ENCODE measurements around the gene EVI5L. TPM values are rescaled to one million over a fixed set of nuclear protein-coding genes. Genes with fewer than 3 reads are reported as not detected.

The EVI5L gene
- total RNA-seq, 4 donors from 2014 or later, result 7.7 to 22.3 (median 14.9) TPM

DNA sequence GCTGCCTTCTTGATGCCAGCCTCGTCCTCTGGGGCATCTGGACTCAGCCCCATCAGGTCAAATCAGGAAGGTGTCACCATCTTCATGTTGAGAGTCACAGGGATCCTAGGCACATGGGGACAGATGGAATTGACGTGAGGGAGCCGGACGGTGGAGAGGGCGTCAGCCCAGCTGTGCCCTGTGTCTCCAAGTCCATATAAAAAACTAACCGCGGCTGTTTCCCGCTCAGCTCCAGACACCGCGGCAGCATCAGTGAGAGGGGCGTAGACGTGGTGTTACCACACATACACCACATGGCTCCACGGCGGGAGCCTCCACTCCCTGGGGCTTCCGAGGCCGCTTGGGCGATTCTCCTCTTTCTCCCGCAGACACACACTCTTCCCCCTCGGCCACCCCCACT is 49.8 kb downstream of the EVI5L start:
- Histone ChIP-seq H3K27ac (no peak overlapping the region), H3K4me3 (no peak overlapping the region), H3K9me3 (no peaks in the 10 kb centered on the region), H3K27me3 (peaks cover 0 to 2% of the 10 kb centered on the region in 2 donors), H3K4me1 (no peaks in the 10 kb centered on the region), H3K36me3 (no peaks in the 10 kb centered on the region)
- no peak for TF ChIP-seq POLR2A (IDR thresholded peaks at IDR 0.05)
- TF ChIP-seq, protein P1, sequence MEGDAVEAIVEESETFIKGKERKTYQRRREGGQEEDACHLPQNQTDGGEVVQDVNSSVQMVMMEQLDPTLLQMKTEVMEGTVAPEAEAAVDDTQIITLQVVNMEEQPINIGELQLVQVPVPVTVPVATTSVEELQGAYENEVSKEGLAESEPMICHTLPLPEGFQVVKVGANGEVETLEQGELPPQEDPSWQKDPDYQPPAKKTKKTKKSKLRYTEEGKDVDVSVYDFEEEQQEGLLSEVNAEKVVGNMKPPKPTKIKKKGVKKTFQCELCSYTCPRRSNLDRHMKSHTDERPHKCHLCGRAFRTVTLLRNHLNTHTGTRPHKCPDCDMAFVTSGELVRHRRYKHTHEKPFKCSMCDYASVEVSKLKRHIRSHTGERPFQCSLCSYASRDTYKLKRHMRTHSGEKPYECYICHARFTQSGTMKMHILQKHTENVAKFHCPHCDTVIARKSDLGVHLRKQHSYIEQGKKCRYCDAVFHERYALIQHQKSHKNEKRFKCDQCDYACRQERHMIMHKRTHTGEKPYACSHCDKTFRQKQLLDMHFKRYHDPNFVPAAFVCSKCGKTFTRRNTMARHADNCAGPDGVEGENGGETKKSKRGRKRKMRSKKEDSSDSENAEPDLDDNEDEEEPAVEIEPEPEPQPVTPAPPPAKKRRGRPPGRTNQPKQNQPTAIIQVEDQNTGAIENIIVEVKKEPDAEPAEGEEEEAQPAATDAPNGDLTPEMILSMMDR (IDR thresholded peaks at IDR 0.05), result no peak
- DNase-seq, result no peak

- Histone ChIP-seq H3K4me3 (no peak overlapping the region), H3K4me1 (no peaks in the 10 kb centered on the region), H3K36me3 (no peaks in the 10 kb centered on the region), H3K9me3 (no peaks in the 10 kb centered on the region), H3K27me3 (no peaks in the 10 kb centered on the region), H3K27ac (no peak overlapping the region)
- no peak for DNase-seq
- no peak for TF ChIP-seq POLR2A (IDR thresholded peaks at IDR 0.05)
- TF ChIP-seq, protein P1 (IDR thresholded peaks at IDR 0.05), result no peak
Observed at GRCh38 chr19:7881910-7882309, 51.9 kb downstream of the EVI5L start.

DNA sequence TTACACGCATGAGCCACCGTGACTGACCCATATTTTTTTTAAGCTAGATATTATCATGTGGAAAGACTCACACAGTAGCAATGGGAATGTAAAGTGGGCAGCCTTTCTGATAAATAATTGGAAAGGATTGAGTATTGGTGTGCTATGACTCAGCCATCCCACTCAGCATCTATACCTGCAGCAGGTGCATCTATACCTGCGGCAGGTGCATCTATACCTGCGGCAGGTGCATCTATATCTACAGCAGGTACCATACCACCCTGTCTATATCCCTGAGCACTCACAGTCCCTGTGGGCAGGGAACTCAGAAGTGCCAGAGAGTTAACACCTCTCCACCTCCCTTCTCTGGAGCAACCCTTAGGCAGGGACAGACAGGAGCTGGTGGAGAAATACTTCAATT is 53.1 kb downstream of the EVI5L start:
- no peak for DNase-seq
- H3K4me3 ChIP-seq, result no peak overlapping the region
- H3K27me3 ChIP-seq, result peaks cover 0 to 3% of the 10 kb centered on the region in 2 donors
- no peak for TF ChIP-seq POLR2A (IDR thresholded peaks at IDR 0.05)
- TF ChIP-seq, protein P1 (IDR thresholded peaks at IDR 0.05), result no peak
- H3K4me1 ChIP-seq, result peaks cover 0 to 2% (median 0%) of the 10 kb centered on the region in 4 donors
- H3K36me3 ChIP-seq, result no peaks in the 10 kb centered on the region
- H3K27ac ChIP-seq, result no peak overlapping the region
- no peaks in the 10 kb centered on the region for H3K9me3 ChIP-seq

- H3K36me3 ChIP-seq, result no peaks in the 10 kb centered on the region
- no peak for DNase-seq
- H3K27me3 ChIP-seq, result peaks cover 0 to 10% of the 10 kb centered on the region in 2 donors
- no peak overlapping the region for H3K27ac ChIP-seq
- H3K4me3 ChIP-seq, result no peak overlapping the region
- TF ChIP-seq, protein P1 (IDR thresholded peaks at IDR 0.05), result no peak
- TF ChIP-seq POLR2A (IDR thresholded peaks at IDR 0.05), result no peak
- H3K4me1 ChIP-seq, result peaks cover 0 to 11% (median 0%) of the 10 kb centered on the region in 4 donors
- H3K9me3 ChIP-seq, result no peaks in the 10 kb centered on the region
Observed at GRCh38 chr19:7883796-7884570, 54.0 kb downstream of the EVI5L start.

GRCh38 chr19:7885818-7886217 is 55.8 kb downstream of the EVI5L start:
- no peak overlapping the region for H3K4me3 ChIP-seq
- H3K27me3 ChIP-seq, result peaks cover 0 to 10% of the 10 kb centered on the region in 2 donors
- no peak overlapping the region for H3K27ac ChIP-seq
- peaks cover 0 to 12% (median 0%) of the 10 kb centered on the region in 4 donors for H3K4me1 ChIP-seq
- H3K9me3 ChIP-seq, result no peaks in the 10 kb centered on the region
- no peak for DNase-seq
- TF ChIP-seq, protein P1 (IDR thresholded peaks at IDR 0.05), result no peak
- no peak for TF ChIP-seq POLR2A (IDR thresholded peaks at IDR 0.05)
- no peaks in the 10 kb centered on the region for H3K36me3 ChIP-seq
